MM.1S (cell line): ENCODE results near the gene SPINK5.

Experiments
- DNase-seq: peaks from one replicate; pipeline ENCODE4 v3.0.0-alpha.2; 2015
- H2AFZ ChIP-seq: fragments of 300-600 bp; sonication (generic); 2 replicates; pipeline ENCODE4 v1.6.0; 2016; ENCODE audit warnings: antibody characterized with exemption, low read length
- H3F3A ChIP-seq: fragments of 300-600 bp; sonication (generic); 2 replicates; pipeline ENCODE4 v1.6.1; 2016; ENCODE audit warnings: mild to moderate bottlenecking, antibody characterized with exemption, low read length, moderate library complexity, mixed read lengths; ENCODE audit not compliant: insufficient read depth
- H3K27ac ChIP-seq: fragments of 300-600 bp; sonication (generic); 2 replicates; pipeline ENCODE4 v1.5.1; 2016; ENCODE audit warnings: mild to moderate bottlenecking, low read length
- H3K27me3 ChIP-seq: fragments of 300-600 bp; sonication (generic); replicated peaks from 2 replicates; pipeline ENCODE4 v1.6.0; 2016; ENCODE audit warnings: low read length; ENCODE audit not compliant: insufficient read depth
- H3K36me3 ChIP-seq: fragments of 300-600 bp; sonication (generic); replicated peaks from 2 replicates; pipeline ENCODE4 v1.6.1; 2016; ENCODE audit warnings: mild to moderate bottlenecking, low read length, mixed read lengths; ENCODE audit not compliant: insufficient read depth
- H3K4me1 ChIP-seq: fragments of 300-600 bp; sonication (generic); 2 replicates; pipeline ENCODE4 v1.6.1; 2016; ENCODE audit warnings: low read length, mixed read lengths
- H3K4me2 ChIP-seq: fragments of 300-600 bp; sonication (generic); 2 replicates; pipeline ENCODE4 v1.6.0; 2016; ENCODE audit warnings: low read depth, low read length
- H3K4me3 ChIP-seq: fragments of 300-600 bp; sonication (generic); 2 replicates; pipeline ENCODE4 v1.5.1; 2016; ENCODE audit warnings: low read length, mixed read lengths
- H3K79me2 ChIP-seq: fragments of 300-600 bp; sonication (generic); 2 replicates; pipeline ENCODE4 v1.6.1; 2016; ENCODE audit warnings: mixed run types, low read length, mixed read lengths
- H3K9ac ChIP-seq: fragments of 300-600 bp; sonication (generic); 2 replicates; pipeline ENCODE4 v1.6.1; 2016; ENCODE audit warnings: low read length, mixed read lengths
- H3K9me2 ChIP-seq: fragments of 300-600 bp; sonication (generic); replicated peaks from 2 replicates; pipeline ENCODE4 v1.6.1; 2016; ENCODE audit warnings: mild to moderate bottlenecking, low read length, mixed read lengths; ENCODE audit not compliant: insufficient read depth
- H3K9me3 ChIP-seq: fragments of 300-600 bp; sonication (generic); replicated peaks from 2 replicates; pipeline ENCODE4 v1.6.1; 2016; ENCODE audit warnings: mild to moderate bottlenecking, low read length, mixed read lengths; ENCODE audit not compliant: insufficient read depth
- H4K20me1 ChIP-seq: fragments of 300-600 bp; sonication (generic); 2 replicates; pipeline ENCODE4 v1.6.1; 2016; ENCODE audit warnings: mild to moderate bottlenecking, low read length, moderate library complexity, mixed read lengths; ENCODE audit not compliant: insufficient read depth
- EZH2 ChIP-seq: fragments of 300-600 bp; sonication (generic); optimal IDR thresholded peaks from 2 replicates; pipeline ENCODE3; 2017; ENCODE audit warnings: low read depth, mild to moderate bottlenecking, antibody characterized with exemption, low read length, mixed read lengths
- EZH2phosphoT487 ChIP-seq: fragments of 300-600 bp; sonication (generic); IDR thresholded peaks from 2 replicates; pipeline ENCODE4 v1.6.1; 2018; ENCODE audit warnings: antibody characterized with exemption, low read length
- TF ChIP-seq, protein P1 (sequence below): fragments of 300-600 bp; sonication (generic); IDR thresholded peaks from 2 replicates; pipeline ENCODE4 v1.5.1; 2016; ENCODE audit warnings: antibody characterized with exemption, low read length, mixed read lengths

Gene SPINK5

DNA sequence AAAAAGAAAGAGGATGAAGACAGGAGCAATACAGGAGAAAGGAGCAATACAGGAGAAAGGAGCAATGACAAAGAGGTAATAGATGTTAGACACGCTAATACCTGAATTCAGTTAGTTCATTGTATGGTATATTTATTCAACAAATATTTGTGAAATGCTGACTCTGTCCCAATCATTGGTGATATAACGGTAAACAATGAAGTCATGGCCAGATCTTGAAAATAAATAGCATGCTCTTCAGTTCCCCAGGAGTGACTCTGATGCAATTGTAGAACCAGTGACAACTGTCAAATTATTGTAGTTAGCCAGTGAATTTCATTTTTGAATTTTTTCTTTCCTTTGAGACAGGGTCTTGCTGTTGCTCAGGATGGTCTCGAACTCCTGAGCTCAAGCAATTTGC is 56.5 kb downstream of the SPINK5 start:
- Histone ChIP-seq H4K20me1 (no peaks in the 10 kb centered on the region), H3K9me2 (no peaks in the 10 kb centered on the region), H3K4me2 (no peak overlapping the region), H3K9me3 (no peaks in the 10 kb centered on the region), H3K79me2 (no peaks in the 10 kb centered on the region), H3K4me3 (no peak overlapping the region), H3K36me3 (no peaks in the 10 kb centered on the region), H3K9ac (no peak overlapping the region), H3K27ac (no peak overlapping the region), H2AFZ (no peak overlapping the region), H3K4me1 (no peaks in the 10 kb centered on the region), H3F3A (no peaks in the 10 kb centered on the region), H3K27me3 (no peaks in the 10 kb centered on the region)
- TF ChIP-seq, protein P1, sequence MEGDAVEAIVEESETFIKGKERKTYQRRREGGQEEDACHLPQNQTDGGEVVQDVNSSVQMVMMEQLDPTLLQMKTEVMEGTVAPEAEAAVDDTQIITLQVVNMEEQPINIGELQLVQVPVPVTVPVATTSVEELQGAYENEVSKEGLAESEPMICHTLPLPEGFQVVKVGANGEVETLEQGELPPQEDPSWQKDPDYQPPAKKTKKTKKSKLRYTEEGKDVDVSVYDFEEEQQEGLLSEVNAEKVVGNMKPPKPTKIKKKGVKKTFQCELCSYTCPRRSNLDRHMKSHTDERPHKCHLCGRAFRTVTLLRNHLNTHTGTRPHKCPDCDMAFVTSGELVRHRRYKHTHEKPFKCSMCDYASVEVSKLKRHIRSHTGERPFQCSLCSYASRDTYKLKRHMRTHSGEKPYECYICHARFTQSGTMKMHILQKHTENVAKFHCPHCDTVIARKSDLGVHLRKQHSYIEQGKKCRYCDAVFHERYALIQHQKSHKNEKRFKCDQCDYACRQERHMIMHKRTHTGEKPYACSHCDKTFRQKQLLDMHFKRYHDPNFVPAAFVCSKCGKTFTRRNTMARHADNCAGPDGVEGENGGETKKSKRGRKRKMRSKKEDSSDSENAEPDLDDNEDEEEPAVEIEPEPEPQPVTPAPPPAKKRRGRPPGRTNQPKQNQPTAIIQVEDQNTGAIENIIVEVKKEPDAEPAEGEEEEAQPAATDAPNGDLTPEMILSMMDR, result no peak
- DNase-seq, result no peak

DNA sequence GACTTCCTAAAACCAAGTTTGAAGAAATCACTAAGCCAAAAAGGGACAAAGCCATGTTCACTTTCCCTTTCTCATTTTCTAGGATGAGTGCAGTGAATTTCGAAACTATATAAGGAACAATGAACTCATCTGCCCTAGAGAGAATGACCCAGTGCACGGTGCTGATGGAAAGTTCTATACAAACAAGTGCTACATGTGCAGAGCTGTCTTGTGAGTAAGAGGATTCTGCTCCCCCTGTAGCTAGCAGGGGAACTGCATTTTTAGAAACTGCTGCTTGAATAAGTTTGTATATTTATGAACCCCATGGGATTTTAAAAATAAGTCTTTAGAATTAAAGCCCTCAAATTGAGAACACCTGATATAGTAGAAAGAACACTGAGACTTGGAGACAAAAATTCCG is 61.9 kb downstream of the SPINK5 start:
- no peak overlapping the region for H3K9ac ChIP-seq
- DNase-seq, result no peak
- H3K79me2 ChIP-seq, result no peaks in the 10 kb centered on the region
- H3K27ac ChIP-seq, result no peak overlapping the region
- no peaks in the 10 kb centered on the region for H3K27me3 ChIP-seq
- H3F3A ChIP-seq, result no peaks in the 10 kb centered on the region
- H3K4me2 ChIP-seq, result no peak overlapping the region
- no peak overlapping the region for H3K4me3 ChIP-seq
- H2AFZ ChIP-seq, result no peak overlapping the region
- H4K20me1 ChIP-seq, result no peaks in the 10 kb centered on the region
- H3K9me3 ChIP-seq, result no peaks in the 10 kb centered on the region
- H3K4me1 ChIP-seq, result no peaks in the 10 kb centered on the region
- no peaks in the 10 kb centered on the region for H3K36me3 ChIP-seq
- TF ChIP-seq EZH2 (no peak), EZH2phosphoT487 (no peak)
- TF ChIP-seq, protein P1, result peak; percentile 36
- H3K9me2 ChIP-seq, result no peaks in the 10 kb centered on the region

DNA sequence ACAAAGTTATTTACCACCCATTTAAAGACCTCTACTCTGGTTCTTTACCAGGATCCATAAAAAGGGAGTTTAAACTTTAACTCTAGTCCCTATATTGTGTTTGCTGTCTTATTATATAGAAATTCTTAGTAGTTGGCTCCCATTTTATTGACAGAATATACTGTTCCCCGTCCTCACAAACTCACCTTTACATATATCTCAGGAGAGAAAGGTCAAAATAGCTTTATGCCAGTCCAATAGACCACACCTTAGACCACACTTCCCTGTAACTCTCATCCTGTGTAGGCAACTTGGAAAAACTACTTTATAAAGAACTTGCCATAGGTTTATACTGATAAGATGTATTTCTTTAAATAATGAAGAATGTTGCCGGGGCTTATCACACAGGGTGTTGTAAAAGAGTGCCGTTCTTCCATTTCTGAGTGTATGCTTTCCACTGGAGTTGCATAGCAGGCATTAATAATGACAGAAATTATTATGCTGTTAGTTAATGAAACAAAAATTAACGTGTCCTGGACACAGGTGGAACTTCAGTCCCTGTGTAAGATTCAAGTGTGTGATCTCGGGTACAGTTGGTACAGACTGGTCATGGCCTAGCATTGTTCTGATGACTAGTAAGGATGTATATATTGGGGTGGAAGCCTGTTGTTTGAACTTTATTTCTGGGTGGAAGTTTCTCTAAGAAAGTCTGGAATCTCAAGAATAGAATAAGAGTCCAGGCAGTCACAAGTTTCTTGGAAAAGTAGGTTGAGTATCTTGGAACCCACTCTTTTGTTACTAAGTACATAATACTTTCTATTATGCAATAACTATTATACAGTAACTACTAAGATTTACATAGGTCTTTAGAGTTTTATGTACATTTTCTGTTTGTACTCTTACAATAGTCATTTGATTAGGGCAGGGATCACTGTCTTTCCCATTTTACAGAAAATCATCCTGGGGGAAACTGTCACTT is 71.6 kb downstream of the SPINK5 start:
- no peaks in the 10 kb centered on the region for H3K9me3 ChIP-seq
- 0 out of 2 replicates have a peak, but pooled peaks cover 3% of the 10 kb centered on the region for H3K4me1 ChIP-seq
- H4K20me1 ChIP-seq, result no peaks in the 10 kb centered on the region
- H2AFZ ChIP-seq, result no peak overlapping the region
- no peak overlapping the region for H3K4me2 ChIP-seq
- no peak overlapping the region for H3K4me3 ChIP-seq
- H3K27me3 ChIP-seq, result no peaks in the 10 kb centered on the region
- H3K27ac ChIP-seq, result no peak overlapping the region
- no peaks in the 10 kb centered on the region for H3K79me2 ChIP-seq
- H3K36me3 ChIP-seq, result no peaks in the 10 kb centered on the region
- no peak overlapping the region for H3K9ac ChIP-seq
- no peaks in the 10 kb centered on the region for H3F3A ChIP-seq
- H3K9me2 ChIP-seq, result no peaks in the 10 kb centered on the region
- no peak for DNase-seq
- TF ChIP-seq EZH2phosphoT487 (no peak), EZH2 (no peak)
- TF ChIP-seq, protein P1, result no peak
